Measurements from ENCODE around the gene FNIP1.
"Not testable (repeated sequence)": the region's sequence is repeated elsewhere in the genome, so short reads cannot be mapped to it uniquely, and the experiment has no call there.

The FNIP1 gene

DNA sequence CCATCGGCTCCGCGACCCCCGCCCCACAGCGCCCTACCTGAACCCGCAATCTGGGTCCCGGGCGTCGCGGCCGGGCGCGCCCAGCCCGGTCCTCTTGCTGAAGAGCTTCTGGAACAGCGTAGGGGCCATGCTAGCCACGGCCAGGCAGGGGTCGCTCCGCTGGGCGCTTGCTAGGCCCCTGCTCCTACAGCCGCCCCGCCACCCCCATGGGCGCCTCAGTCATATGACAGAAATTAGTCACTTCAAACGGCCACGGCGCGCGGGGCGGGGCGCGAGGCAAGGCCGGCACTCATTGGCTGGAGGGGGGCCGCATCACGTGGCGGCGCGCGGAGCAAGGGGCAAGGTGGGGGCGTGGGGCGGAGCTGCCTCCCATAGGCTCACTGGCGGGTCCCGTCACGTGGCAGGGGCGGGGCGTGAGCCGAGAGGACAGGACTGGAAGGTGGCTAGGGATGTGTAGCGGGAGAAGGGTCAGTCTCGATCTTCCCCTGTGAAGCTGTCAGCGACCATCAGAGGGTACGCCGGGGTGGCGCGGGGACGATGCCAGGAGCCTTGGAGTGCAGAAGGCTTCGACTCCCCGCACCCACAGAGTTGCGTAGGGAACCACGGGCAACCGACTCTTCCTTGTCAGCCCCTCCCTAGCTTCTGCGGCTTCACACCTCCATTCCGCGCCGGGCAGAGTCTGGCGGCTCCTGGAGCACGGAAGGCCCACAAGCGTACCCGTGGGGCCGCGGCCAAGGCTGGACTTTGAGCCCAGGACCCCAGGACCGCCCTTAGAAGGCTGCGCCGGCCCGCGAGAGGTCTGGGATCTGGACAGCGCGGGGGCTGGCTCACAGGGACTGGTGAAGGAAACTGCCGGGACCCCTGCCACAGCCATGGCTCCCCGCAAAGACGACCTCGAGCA is at the start of gene FNIP1:
TSS of gene FNIP1 (minus strand) at position 225 of the 901 bp plus-strand sequence. CDS start at position 129, 96 bp downstream.
- H3K4me3 ChIP-seq (ENCODE audit: control insufficient read depth, low read depth, low read length): peak within 1 kb of the TSS; percentile 88
- DNase-seq (ENCODE audit: low read depth): peak; percentile 78

GRCh38 chr5:131846536-131846935 is 49.7 kb upstream of the FNIP1 start:
- no peak overlapping the region for H3K4me3 ChIP-seq (ENCODE audit: control insufficient read depth, low read depth, low read length)
- no peak for DNase-seq (ENCODE audit: low read depth)
- no peak for TF ChIP-seq CTCF (IDR thresholded peaks at IDR 0.05; ENCODE audit: control insufficient read depth, insufficient read depth, low read depth, low read length, missing control alignments)

More for the DNA sequence above, at the start of gene FNIP1:
- TF ChIP-seq CTCF (IDR thresholded peaks at IDR 0.05; ENCODE audit: control insufficient read depth, insufficient read depth, low read depth, low read length, missing control alignments): no peak

DNA sequence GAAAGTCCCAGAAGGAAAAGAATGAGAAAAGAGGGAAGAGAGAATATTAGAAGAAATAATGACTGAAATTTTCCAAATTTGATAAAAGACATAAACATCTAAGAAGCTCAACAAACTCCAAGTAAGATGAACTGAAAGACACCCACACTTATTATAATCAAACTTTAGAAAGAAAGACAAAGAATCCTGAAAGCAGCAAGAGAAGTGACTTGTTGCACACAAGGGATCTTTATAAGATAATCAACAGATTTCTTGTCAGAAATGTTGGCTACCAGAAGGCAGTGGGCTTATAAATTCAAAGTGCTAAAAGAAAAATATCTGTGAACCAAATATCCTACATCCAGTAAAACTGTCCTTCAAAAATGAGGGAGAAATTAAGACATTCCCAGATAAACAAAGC is 49.0 kb upstream of the FNIP1 start:
- no peak for DNase-seq (ENCODE audit: low read depth)
- no peak overlapping the region for H3K4me3 ChIP-seq (ENCODE audit: control insufficient read depth, low read depth, low read length)
- TF ChIP-seq CTCF (IDR thresholded peaks at IDR 0.05; ENCODE audit: control insufficient read depth, insufficient read depth, low read depth, low read length, missing control alignments): no peak

GRCh38 chr5:131842971-131843370 is 46.2 kb upstream of the FNIP1 start:
- H3K4me3 ChIP-seq (ENCODE audit: control insufficient read depth, low read depth, low read length); DNase-seq (ENCODE audit: low read depth): not testable (repeated sequence)

DNA sequence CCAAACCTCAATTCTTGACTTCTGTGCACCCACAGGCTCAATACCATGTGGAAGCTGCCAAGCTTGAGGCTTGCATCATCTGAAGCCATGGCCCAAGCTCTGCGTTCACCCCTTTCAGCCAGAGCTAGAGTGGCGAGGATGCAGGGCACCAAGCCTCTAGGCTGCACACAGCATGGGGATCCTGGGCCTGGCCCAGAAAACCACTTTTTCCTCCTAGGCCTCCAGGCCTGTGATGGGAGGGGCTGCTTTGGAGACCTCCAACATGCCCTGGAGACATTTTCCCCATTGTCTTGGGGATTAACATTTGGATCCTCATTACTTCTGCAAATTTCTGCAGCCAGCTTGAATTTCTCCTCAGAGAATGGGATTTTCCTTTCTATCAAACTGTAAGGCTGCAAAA is 35.9 kb upstream of the FNIP1 start:
- DNase-seq (ENCODE audit: low read depth); H3K4me3 ChIP-seq (ENCODE audit: control insufficient read depth, low read depth, low read length): not testable (repeated sequence)

DNA sequence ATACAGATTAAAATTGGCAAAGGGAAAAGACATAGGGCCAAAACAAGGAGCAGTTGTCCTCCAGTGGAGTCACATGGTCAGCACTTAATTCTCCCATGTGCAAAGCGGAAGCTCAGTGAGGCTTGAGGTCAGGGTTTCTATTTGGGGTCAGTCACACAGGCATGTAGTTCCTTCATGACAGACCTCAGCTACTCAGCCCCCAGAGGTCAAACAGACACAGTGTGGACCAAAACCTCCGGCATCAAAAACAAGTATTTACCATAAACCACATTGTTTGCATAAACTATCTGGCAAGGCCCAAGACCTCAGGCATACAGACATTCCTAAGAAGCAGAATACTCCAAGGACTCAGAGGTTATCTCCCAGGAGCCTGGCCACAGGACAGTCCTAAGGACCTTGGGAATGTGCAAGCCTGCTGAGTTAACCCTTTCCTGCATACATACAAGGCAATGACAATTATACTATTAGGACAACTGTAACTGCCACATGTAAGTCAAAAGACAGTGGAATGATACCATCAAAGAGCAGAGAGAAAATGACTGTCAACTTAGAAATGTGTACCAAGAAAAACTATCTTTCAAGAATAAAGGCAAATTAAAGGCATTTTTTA is 28.7 kb upstream of the FNIP1 start:
- DNase-seq (ENCODE audit: low read depth): no peak
- no peak for TF ChIP-seq CTCF (IDR thresholded peaks at IDR 0.05; ENCODE audit: control insufficient read depth, insufficient read depth, low read depth, low read length, missing control alignments)
- H3K4me3 ChIP-seq (ENCODE audit: control insufficient read depth, low read depth, low read length): no peak overlapping the region

- DNase-seq (ENCODE audit: low read depth): no peak
- H3K4me3 ChIP-seq (ENCODE audit: control insufficient read depth, low read depth, low read length): no peak overlapping the region
- no peak for TF ChIP-seq CTCF (IDR thresholded peaks at IDR 0.05; ENCODE audit: control insufficient read depth, insufficient read depth, low read depth, low read length, missing control alignments)
These were observed 27.8 kb upstream of the FNIP1 start for GRCh38 chr5:131824631-131825030.

Measured in AG09309 (cell line).